GM23338 (cell line): ENCODE data around the gene ARHGEF1.

Experiments used
- CREB1 ChIP-seq: fragments of 250-450 bp; sonication (Bioruptor Pico); IDR thresholded peaks from 2 replicates; pipeline ENCODE4 v1.5.0; 2020; ENCODE audit warnings: low read depth, mild to moderate bottlenecking, moderate library complexity
- CTCF ChIP-seq, 2 experiments: fragments of 200-600 bp in 1 of 2; sonication (generic) in 1 of 2; conservative IDR thresholded peaks; 2 replicates each; pipeline versions ENCODE4 v1.5.1 to v1.6.1; 2016 to 2017; ENCODE audit warnings: antibody characterized with exemption in 2 of 2, low read depth in 2 of 2, mild to moderate bottlenecking in 2 of 2, moderate library complexity in 1 of 2
- EZH2 ChIP-seq: fragments of 200-600 bp; sonication (generic); IDR thresholded peaks from one replicate; pipeline ENCODE4 v1.8.0; 2017; ENCODE audit warnings: antibody characterized with exemption, mild to moderate bottlenecking, low read depth; ENCODE audit not compliant: unreplicated experiment
- POLR2AphosphoS5 ChIP-seq: IDR thresholded peaks from 2 replicates; pipeline ENCODE4 v1.6.1; 2016; ENCODE audit warnings: antibody characterized with exemption, low read depth
- ZNF462 ChIP-seq: fragments of 250-450 bp; sonication (Bioruptor Pico); IDR thresholded peaks from 2 replicates; pipeline ENCODE4 v1.5.0; 2020; ENCODE audit warnings: mild to moderate bottlenecking, moderate library complexity
- TF ChIP-seq, protein P1 (sequence below): IDR thresholded peaks from one replicate; pipeline ENCODE4 v1.6.1; 2018; ENCODE audit warnings: antibody characterized with exemption; ENCODE audit not compliant: unreplicated experiment

DNA sequence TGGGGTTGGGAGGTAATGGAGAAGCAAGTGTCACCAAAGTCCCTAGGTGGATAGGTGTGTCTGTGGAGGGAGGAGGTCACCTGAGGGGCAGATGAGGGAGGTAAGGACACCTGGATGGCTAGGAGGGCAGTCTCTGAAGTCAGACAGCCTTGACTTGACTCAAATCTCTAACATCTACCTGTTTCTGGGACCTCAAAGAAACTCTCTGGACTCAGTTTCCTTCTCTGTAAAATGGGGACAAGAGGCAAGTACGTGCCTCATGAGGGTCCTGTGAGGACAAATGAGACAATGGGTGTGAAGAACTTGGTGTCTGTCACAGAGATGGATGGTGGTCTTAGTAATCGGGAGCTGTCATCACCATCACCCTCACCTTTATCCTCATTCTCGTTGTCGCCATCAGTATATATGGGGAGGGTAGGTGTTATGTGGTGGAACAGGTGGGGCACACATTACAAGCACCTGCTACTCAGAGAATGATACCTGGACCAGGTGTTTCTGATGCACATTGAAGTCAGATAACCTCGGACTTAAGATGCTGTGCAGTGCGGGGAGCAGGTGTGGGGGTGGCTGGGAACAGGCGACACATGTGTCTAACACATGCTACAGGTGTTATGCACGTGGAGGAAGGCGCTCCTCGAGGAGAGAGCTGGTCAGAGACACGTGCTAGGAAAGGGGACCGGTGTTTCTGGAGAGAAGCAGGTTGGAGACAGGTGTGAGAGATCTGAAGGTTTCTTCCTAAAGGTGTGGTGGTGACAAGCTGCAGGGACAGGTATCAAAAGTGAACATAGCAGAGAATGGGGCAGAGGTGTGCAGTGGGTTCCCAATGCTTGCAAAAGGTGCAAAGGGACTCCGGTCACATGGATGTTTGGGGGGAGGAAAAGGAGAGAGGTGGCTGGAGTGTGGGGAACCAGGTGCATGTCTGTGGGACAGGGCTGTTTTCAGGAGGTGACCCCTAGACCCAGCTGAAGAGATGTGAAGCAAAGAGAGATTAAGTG is 41.5 kb downstream of the ARHGEF1 start:
- TF ChIP-seq CTCF (conservative IDR thresholded peaks at IDR 0.05; ENCODE audit: low read depth in 2 of 2) (no peak), POLR2AphosphoS5 (no peak), ZNF462 (CRISPR knock-in tag) (no peak), EZH2 (no peak), CREB1 (CRISPR knock-in tag) (no peak)
- TF ChIP-seq, protein P1, sequence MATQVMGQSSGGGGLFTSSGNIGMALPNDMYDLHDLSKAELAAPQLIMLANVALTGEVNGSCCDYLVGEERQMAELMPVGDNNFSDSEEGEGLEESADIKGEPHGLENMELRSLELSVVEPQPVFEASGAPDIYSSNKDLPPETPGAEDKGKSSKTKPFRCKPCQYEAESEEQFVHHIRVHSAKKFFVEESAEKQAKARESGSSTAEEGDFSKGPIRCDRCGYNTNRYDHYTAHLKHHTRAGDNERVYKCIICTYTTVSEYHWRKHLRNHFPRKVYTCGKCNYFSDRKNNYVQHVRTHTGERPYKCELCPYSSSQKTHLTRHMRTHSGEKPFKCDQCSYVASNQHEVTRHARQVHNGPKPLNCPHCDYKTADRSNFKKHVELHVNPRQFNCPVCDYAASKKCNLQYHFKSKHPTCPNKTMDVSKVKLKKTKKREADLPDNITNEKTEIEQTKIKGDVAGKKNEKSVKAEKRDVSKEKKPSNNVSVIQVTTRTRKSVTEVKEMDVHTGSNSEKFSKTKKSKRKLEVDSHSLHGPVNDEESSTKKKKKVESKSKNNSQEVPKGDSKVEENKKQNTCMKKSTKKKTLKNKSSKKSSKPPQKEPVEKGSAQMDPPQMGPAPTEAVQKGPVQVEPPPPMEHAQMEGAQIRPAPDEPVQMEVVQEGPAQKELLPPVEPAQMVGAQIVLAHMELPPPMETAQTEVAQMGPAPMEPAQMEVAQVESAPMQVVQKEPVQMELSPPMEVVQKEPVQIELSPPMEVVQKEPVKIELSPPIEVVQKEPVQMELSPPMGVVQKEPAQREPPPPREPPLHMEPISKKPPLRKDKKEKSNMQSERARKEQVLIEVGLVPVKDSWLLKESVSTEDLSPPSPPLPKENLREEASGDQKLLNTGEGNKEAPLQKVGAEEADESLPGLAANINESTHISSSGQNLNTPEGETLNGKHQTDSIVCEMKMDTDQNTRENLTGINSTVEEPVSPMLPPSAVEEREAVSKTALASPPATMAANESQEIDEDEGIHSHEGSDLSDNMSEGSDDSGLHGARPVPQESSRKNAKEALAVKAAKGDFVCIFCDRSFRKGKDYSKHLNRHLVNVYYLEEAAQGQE = no peak
